Right kidney (tissue), 1 donor: ENCODE results near the gene PANK2.
"Not testable (repeated sequence)": the region's sequence is repeated elsewhere in the genome, so short reads cannot be mapped to it uniquely, and the experiment has no call there.

Experiments used
- DNase-seq: peaks from one replicate; pipeline ENCODE4 v3.0.0-alpha.2; 2016

PANK2 gene

GRCh38 chr20:3901028-3901705 lies 12.0 kb downstream of the PANK2 start:
- no peak for DNase-seq

- no peak for DNase-seq
Measured at GRCh38 chr20:3901706-3902440, 12.7 kb downstream of the PANK2 start.

GRCh38 chr20:3902446-3902845 lies 13.3 kb downstream of the PANK2 start:
- DNase-seq, result no peak

- no peak for DNase-seq
Measured at GRCh38 chr20:3904224-3904623, 15.0 kb downstream of the PANK2 start.

GRCh38 chr20:3904857-3905256 lies 15.7 kb downstream of the PANK2 start:
- no peak for DNase-seq

- not testable (repeated sequence) for DNase-seq
Measured at GRCh38 chr20:3906744-3907721, 17.8 kb downstream of the PANK2 start.

GRCh38 chr20:3908667-3909066 lies 19.5 kb downstream of the PANK2 start:
- no peak for DNase-seq

- DNase-seq, result no peak
Measured at GRCh38 chr20:3909952-3910366, 20.8 kb downstream of the PANK2 start.

GRCh38 chr20:3910853-3911252 lies 21.7 kb downstream of the PANK2 start:
- DNase-seq, result no peak

- DNase-seq, result no peak
Measured at GRCh38 chr20:3911956-3912355, 22.8 kb downstream of the PANK2 start.

GRCh38 chr20:3914446-3914845 lies 25.3 kb downstream of the PANK2 start:
- no peak for DNase-seq

GRCh38 chr20:3915691-3916090 lies 26.5 kb downstream of the PANK2 start:
- DNase-seq, result no peak

- no peak for DNase-seq
Measured at GRCh38 chr20:3916364-3916763, 27.2 kb downstream of the PANK2 start.

- DNase-seq, result no peak
Measured at GRCh38 chr20:3919352-3919751, 30.2 kb downstream of the PANK2 start.

- DNase-seq, result no peak
Measured at GRCh38 chr20:3922223-3922982, 33.2 kb downstream of the PANK2 start.

- no peak for DNase-seq
Measured at GRCh38 chr20:3922983-3923339, 33.8 kb downstream of the PANK2 start.

- DNase-seq, result no peak
Measured at GRCh38 chr20:3923818-3924217, 34.6 kb downstream of the PANK2 start.

GRCh38 chr20:3924304-3925112 lies 35.3 kb downstream of the PANK2 start:
- no peak for DNase-seq

- no peak for DNase-seq
Measured at GRCh38 chr20:3925113-3925695, 36.0 kb downstream of the PANK2 start.

- DNase-seq, result no peak
Measured at GRCh38 chr20:3925899-3926638, 36.9 kb downstream of the PANK2 start.
